OCI-LY7 (cell line): ENCODE measurements around the gene COA6.

Experiments used
- CTCF ChIP-seq: fragments of 200-600 bp; sonication (generic); conservative IDR thresholded peaks from 2 replicates; pipeline ENCODE4 v1.5.1; 2014; ENCODE audit warnings: mild to moderate bottlenecking, antibody characterized with exemption, low read length, moderate library complexity, mixed read lengths
- EZH2phosphoT487 ChIP-seq: fragments of 200-600 bp; sonication (generic); IDR thresholded peaks from 2 replicates; pipeline ENCODE4 v1.6.1; 2018; ENCODE audit warnings: low read depth, borderline replicate concordance, mild to moderate bottlenecking, mixed run types, antibody characterized with exemption, low read length, moderate library complexity, mixed read lengths

GRCh38 chr1:234406871-234407270, 33.6 kb downstream of the COA6 start:
- TF ChIP-seq CTCF (no peak), EZH2phosphoT487 (no peak)
